Measurements from ENCODE around the gene ZNF787. TPM values are rescaled to one million over a fixed set of nuclear protein-coding genes. Genes with fewer than 3 reads are reported as not detected.

ZNF787 gene
- total and polyA plus RNA-seq, 2 of the 8 experiments (the other 6 are each of a cell fraction or from before 2014, with no cell fraction given) = 19.7 to 56.0 TPM

- 92 to 100% methylated on average over 4 to 9 of the region's 9 CpGs for WGBS, 2 experiments (ENCODE audit: extremely low coverage in 1 of 2, insufficient coverage in 1 of 2, insufficient read length in 1 of 2, insufficient replicate concordance in 2 of 2, low coverage in 1 of 2, low lambda C conversion rate in 2 of 2, missing lambda C conversion rate in 1 of 2)
- H3K18ac ChIP-seq (ENCODE audit: extremely low read depth, low read length) = no peak overlapping the region
- H2BK120ac ChIP-seq (replicated peaks; ENCODE audit: low read depth, low read length) = no peak overlapping the region
- H2AFZ ChIP-seq (ENCODE audit: low read length) = no peak overlapping the region
- no peak overlapping the region for H3K56ac ChIP-seq (replicated peaks; ENCODE audit: insufficient read length, low read depth, low read length)
- no peak overlapping the region for H4K5ac ChIP-seq (ENCODE audit: insufficient read length, low read depth, low read length)
- peaks cover 3 to 20% (median 12%) of the 10 kb centered on the region in 4 experiments; a peak in 6 of 8 replicates for H3K36me3 ChIP-seq (ENCODE audit: control insufficient read depth in 2 of 4, insufficient read depth in 4 of 4, low read length in 3 of 4)
- FAIRE-seq (no peak), DNase-seq (ENCODE audit: low read depth in 1 of 2, low spot score in 2 of 2) (no peak)
- peaks cover 0 to 9% of the 10 kb centered on the region in 2 experiments for H4K20me1 ChIP-seq (replicated peaks in 1 of 2; ENCODE audit: control insufficient read depth in 1 of 2, insufficient read depth in 2 of 2, low read length in 2 of 2)
- H3K4ac ChIP-seq (replicated peaks; ENCODE audit: insufficient read length, low read depth, low read length) = no peak overlapping the region
- CTCF ChIA-PET (ENCODE audit: partially characterized antibody) = interaction anchor here (2.1 to 7.9 kb wide), 2 partner anchors 13 to 93 kb away, joined by 11 to 76 read pairs; no protein-coding TSS in a partner anchor
- no peak overlapping the region for H3K23ac ChIP-seq (ENCODE audit: insufficient read length)
- H2BK12ac ChIP-seq (ENCODE audit: low read depth, low read length) = no peak overlapping the region
- H3K4me2 ChIP-seq (ENCODE audit: insufficient read depth in 1 of 2, low read depth in 2 of 2, low read length in 2 of 2) = no peak overlapping the region
- H3K23me2 ChIP-seq (ENCODE audit: low read depth, low read length) = peaks cover 7% of the 10 kb centered on the region; the same call in 1 of the 2 replicates
- H4K91ac ChIP-seq (replicated peaks; ENCODE audit: insufficient read length, low read length) = no peak overlapping the region
- H3K79me1 ChIP-seq (ENCODE audit: low read depth, low read length) = peaks cover 4% of the 10 kb centered on the region; the same call in 1 of the 2 replicates
- H3K27ac ChIP-seq (ENCODE audit: low read depth, low read length) = no peak overlapping the region
- H3K79me2 ChIP-seq (ENCODE audit: control insufficient read depth in 1 of 2, insufficient read depth in 2 of 2, low read length in 2 of 2) = no peaks in the 10 kb centered on the region
- H2BK5ac ChIP-seq (ENCODE audit: low read depth, low read length) = no peak overlapping the region
- no peak overlapping the region for H2BK15ac ChIP-seq (ENCODE audit: low read length)
- no peak overlapping the region for H4K8ac ChIP-seq (ENCODE audit: extremely low read depth, insufficient read depth, low read length)
- H3K4me1 ChIP-seq (replicated peaks in 1 of 4; ENCODE audit: control insufficient read depth in 3 of 4, insufficient read depth in 4 of 4, low read length in 3 of 4) = peaks cover 0 to 2% (median under 1%) of the 10 kb centered on the region in 4 experiments; a peak in 3 of 7 replicates
- no peak overlapping the region for H3K9ac ChIP-seq (replicated peaks in 1 of 4; ENCODE audit: extremely low read depth in 1 of 4, low read depth in 3 of 4, low read length in 3 of 4)
- no peak overlapping the region for H3K14ac ChIP-seq (ENCODE audit: insufficient read length)
- H3K27me3 ChIP-seq (replicated peaks in 1 of 4; ENCODE audit: control insufficient read depth in 3 of 4, extremely low read depth in 1 of 4, insufficient read depth in 3 of 4, low read length in 3 of 4) = no peaks in the 10 kb centered on the region
- no peak overlapping the region for H2AK5ac ChIP-seq (ENCODE audit: low read depth, low read length)
- TF ChIP-seq JUN (IDR thresholded peaks at IDR 0.05; ENCODE audit: low read depth, low read length) = no peak
- no peak for TF ChIP-seq TAF7 (optimal IDR thresholded peaks at IDR 0.05; ENCODE audit: borderline replicate concordance, low read depth, low read length)
- H3K4me3 ChIP-seq (ENCODE audit: extremely low read depth in 1 of 4, insufficient read depth in 2 of 4, low read depth in 3 of 4, low read length in 4 of 4) = no peak overlapping the region
- POLR2A ChIA-PET (ENCODE audit: partially characterized antibody) = no interaction called here
- no peaks in the 10 kb centered on the region for H3K9me3 ChIP-seq (ENCODE audit: insufficient read depth in 2 of 2, low read depth in 1 of 2, low read length in 1 of 2)
- no peak overlapping the region for H2BK20ac ChIP-seq (ENCODE audit: low read length)
Observed at GRCh38 chr19:56159009-56159559, 38.0 kb upstream of the ZNF787 start.

Measured in H1 (cell line).